RWPE2 (cell line): ENCODE data around the gene FNIP1.
A peak's percentile ranks its signal among the peaks of the same experiment; 100 is the strongest.

Experiments
- ATAC-seq: fragments of 200-7000 bp; cut with Tn5 transposase; 3 replicates; pipeline ENCODE4 v1.9.1; 2021; ENCODE audit warnings: low read depth
- DNase-seq: peaks from one replicate; pipeline ENCODE4 v3.0.0-alpha.2; 2020; ENCODE audit warnings: low spot score
- H3K27ac ChIP-seq: fragments of 450-650 bp; 2 replicates; pipeline ENCODE4 v1.5.1; 2017; ENCODE audit warnings: mild to moderate bottlenecking; ENCODE audit not compliant: poor library complexity, severe bottlenecking
- H3K27me3 ChIP-seq: fragments of 250-450 bp; sonication (Bioruptor Pico); 2 replicates; pipeline ENCODE4 v1.5.1; 2021; ENCODE audit warnings: mild to moderate bottlenecking, moderate library complexity; ENCODE audit not compliant: insufficient read depth, poor library complexity, severe bottlenecking
- H3K36me3 ChIP-seq: fragments of 250-450 bp; sonication (Bioruptor Pico); 2 replicates; pipeline ENCODE4 v1.5.1; 2020; ENCODE audit warnings: low read depth, mild to moderate bottlenecking, moderate library complexity
- H3K4me1 ChIP-seq: fragments of 250-450 bp; sonication (Bioruptor Pico); 2 replicates; pipeline ENCODE4 v1.5.1; 2021; ENCODE audit warnings: mild to moderate bottlenecking, moderate library complexity; ENCODE audit not compliant: insufficient read depth, poor library complexity, severe bottlenecking
- H3K4me3 ChIP-seq: fragments of 250-450 bp; sonication (Bioruptor Pico); 2 replicates; pipeline ENCODE4 v1.5.1; 2021; ENCODE audit warnings: mild to moderate bottlenecking, moderate library complexity; ENCODE audit not compliant: severe bottlenecking
- H3K9me3 ChIP-seq: fragments of 250-450 bp; sonication (Bioruptor Pico); 2 replicates; pipeline ENCODE4 v1.5.1; 2021; ENCODE audit warnings: mild to moderate bottlenecking, moderate library complexity; ENCODE audit not compliant: severe bottlenecking
- TF ChIP-seq, protein P1 (sequence below): fragments of 450-650 bp; IDR thresholded peaks from one replicate; pipeline ENCODE4 v1.5.1; 2017; ENCODE audit warnings: mild to moderate bottlenecking, moderate library complexity; ENCODE audit not compliant: poor library complexity, severe bottlenecking

FNIP1 gene

DNA sequence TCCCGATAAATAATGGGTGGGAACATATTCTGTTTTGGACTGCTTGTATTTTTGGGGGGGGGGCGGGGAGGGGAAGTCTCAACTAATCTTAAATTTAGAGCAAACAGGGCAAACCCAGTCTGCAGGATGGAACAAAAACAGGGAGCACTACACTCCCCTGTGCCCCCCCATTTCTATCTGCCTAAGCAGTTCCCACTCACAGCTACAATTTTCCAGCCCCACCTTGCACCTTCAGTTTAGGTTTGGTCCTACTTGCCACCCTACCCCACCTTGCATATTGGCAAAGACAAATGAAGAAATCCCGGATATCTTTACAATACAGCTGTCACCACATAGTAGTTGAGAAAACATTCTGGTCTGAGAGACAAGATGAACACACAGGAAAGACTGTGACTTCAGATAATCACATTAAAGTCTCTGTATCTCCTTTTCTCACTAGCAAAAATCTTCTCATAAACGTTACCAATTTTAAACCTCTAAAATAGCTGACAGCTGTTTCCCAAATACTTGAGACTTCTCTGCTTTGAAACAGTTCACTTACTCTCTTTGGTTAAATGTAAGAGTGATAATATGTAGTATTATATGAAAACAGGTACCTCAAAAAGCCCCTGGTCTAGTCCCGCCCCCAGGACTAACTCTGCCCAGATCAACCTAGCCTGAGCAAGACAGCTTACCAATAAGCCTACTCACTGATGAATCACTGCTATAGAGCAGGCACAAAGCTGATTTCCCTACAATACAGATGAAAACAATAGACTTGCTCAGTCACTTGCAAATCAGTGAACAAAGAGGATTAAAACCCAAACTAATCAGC lies 156.6 kb downstream of the FNIP1 start:
- ATAC-seq (peak; percentile 87), DNase-seq (no peak)
- H3K4me1 ChIP-seq: peaks cover 9% of the 10 kb centered on the region
- H3K36me3 ChIP-seq: peaks cover 29% of the 10 kb centered on the region
- TF ChIP-seq, protein P1, sequence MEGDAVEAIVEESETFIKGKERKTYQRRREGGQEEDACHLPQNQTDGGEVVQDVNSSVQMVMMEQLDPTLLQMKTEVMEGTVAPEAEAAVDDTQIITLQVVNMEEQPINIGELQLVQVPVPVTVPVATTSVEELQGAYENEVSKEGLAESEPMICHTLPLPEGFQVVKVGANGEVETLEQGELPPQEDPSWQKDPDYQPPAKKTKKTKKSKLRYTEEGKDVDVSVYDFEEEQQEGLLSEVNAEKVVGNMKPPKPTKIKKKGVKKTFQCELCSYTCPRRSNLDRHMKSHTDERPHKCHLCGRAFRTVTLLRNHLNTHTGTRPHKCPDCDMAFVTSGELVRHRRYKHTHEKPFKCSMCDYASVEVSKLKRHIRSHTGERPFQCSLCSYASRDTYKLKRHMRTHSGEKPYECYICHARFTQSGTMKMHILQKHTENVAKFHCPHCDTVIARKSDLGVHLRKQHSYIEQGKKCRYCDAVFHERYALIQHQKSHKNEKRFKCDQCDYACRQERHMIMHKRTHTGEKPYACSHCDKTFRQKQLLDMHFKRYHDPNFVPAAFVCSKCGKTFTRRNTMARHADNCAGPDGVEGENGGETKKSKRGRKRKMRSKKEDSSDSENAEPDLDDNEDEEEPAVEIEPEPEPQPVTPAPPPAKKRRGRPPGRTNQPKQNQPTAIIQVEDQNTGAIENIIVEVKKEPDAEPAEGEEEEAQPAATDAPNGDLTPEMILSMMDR: no peak
- no peaks in the 10 kb centered on the region for H3K27me3 ChIP-seq
- no peak overlapping the region for H3K27ac ChIP-seq
- no peak overlapping the region for H3K4me3 ChIP-seq
- no peaks in the 10 kb centered on the region for H3K9me3 ChIP-seq

DNA sequence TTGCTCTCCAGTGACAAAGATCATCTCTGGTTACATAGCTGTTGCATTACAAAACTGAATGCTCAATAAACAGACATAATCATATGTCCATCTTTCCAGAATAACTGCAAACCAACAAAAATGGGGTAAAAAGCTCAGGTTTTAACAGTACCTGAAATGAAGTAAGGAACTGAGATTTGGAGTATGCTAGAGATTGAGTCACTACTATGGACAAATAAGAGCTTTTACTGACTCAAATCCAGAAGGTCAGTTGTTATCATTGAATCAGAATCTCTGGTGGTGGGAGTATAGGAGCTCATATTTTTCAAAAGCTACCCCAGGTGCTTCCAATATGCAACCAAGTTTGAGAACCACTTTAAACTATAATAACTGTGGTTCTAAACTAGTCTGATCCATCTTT lies 157.7 kb downstream of the FNIP1 start:
- Histone ChIP-seq H3K27me3 (no peaks in the 10 kb centered on the region), H3K9me3 (no peaks in the 10 kb centered on the region)
- DNase-seq: no peak

DNA sequence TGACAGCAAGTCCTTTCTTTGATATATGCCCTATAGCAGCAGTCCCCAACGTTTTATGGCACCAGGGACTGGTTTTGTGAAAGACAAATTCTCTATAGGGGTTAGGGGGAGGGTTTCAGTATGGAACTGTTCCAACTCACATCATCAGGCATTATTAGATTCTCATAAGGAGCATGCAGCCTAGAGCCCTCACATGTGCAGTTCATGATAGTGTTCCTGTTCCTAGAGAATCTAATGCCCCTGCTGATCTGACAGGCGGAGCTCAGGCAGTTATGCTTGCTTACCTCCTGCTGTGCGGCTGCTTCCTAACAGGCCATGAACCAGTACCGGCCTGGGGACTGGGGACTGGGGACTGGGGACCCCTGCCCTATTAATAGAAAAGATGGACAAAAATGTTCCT lies 159.1 kb downstream of the FNIP1 start:
- ATAC-seq (no peak), DNase-seq (no peak)
- no peak overlapping the region for H3K27ac ChIP-seq

More for the DNA sequence above, 157.7 kb downstream of the FNIP1 start:
- peaks cover 9% of the 10 kb centered on the region for H3K4me1 ChIP-seq
- no peak for ATAC-seq
- TF ChIP-seq, protein P1: no peak
- no peak overlapping the region for H3K4me3 ChIP-seq
- peaks cover 18% of the 10 kb centered on the region for H3K36me3 ChIP-seq
- no peak overlapping the region for H3K27ac ChIP-seq

DNA sequence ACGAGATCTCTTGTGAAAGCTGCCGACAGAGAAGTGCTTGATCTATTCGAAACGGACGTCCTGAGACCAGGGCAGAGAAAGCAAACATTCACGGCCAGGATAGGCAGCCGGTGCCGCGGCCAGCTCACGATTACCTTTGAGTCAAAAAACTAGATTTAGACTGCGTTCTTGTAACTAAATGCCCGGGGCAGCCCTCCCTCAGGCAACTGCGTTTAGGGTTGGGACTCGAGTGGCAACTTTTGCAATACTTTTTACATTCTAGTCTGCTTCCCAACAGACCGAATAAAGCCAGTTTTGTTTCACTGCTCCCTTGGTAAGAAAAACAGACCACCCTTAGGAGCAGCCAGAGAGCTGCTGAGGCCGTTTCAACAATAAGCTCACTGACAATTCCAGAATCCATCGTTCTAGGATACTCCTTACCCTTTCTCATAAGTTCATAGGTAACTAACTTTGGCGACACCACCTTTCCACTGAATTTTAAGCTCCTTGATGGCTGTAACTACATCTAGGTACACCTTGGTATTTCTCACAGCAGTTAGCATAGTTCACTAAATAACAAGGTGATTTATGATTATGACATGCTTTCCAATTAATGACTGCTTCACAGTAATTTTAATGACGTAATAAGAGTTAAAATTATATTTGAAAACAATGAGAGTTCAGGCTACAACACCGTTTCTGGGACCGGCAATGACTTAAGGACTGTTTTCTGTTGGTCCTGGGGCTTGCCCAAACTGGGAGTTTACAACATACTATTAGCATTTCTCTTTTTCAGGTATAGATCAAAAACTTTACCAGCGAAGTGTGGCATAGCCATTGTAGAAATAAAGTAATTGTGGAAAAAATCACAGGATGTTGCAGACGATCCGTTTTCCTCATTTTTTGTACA lies 160.9 kb downstream of the FNIP1 start:
- DNase-seq: no peak
- ATAC-seq: no peak; the same call in 2 of the 3 replicates
- TF ChIP-seq, protein P1: no peak
- Histone ChIP-seq H3K4me1 (peaks cover 20% of the 10 kb centered on the region), H3K9me3 (no peaks in the 10 kb centered on the region), H3K4me3 (peak overlapping the region; percentile 73), H3K27me3 (no peaks in the 10 kb centered on the region), H3K27ac (peak overlapping the region; percentile 98), H3K36me3 (no peaks in the 10 kb centered on the region; the same call in 1 of the 2 replicates)

More for the DNA sequence above, 159.1 kb downstream of the FNIP1 start:
- Histone ChIP-seq H3K9me3 (no peaks in the 10 kb centered on the region), H3K27me3 (no peaks in the 10 kb centered on the region), H3K4me3 (no peak overlapping the region), H3K4me1 (peaks cover 16% of the 10 kb centered on the region), H3K36me3 (peaks cover 5% of the 10 kb centered on the region)
- TF ChIP-seq, protein P1: no peak
